Panc1 (cell line): ENCODE results near the gene MCTP1. TPM values are rescaled to one million over a fixed set of nuclear protein-coding genes. Genes with fewer than 3 reads are reported as not detected.
A peak's percentile ranks its signal among the peaks of the same experiment; 100 is the strongest.

Experiments
- ATAC-seq: fragments of 200-7000 bp; cut with Tn5 transposase; 2 replicates; pipeline ENCODE4 v1.9.1; 2020; ENCODE audit warnings: mild to moderate bottlenecking, moderate library complexity
- BruUV-seq: library from RNA; stranded (reverse); fragments of 400-500 nt; replicated peaks from 2 replicates; lab custom pipeline; 2021; lab: Mats Ljungman, UMichigan
- CTCF ChIA-PET: fragments of 300-600 bp; sonication (Branson Sonifier 250); formaldehyde crosslinking; loops from one replicate; lab custom pipeline; 2022; ENCODE audit warnings: antibody characterized with exemption; lab: Charles Lee
- POLR2A ChIA-PET: fragments of 300-600 bp; sonication (Branson Sonifier 250); formaldehyde crosslinking; loops from one replicate; lab custom pipeline; 2022; ENCODE audit warnings: antibody characterized with exemption; lab: Charles Lee
- DNase-seq: peaks from one replicate; pipeline ENCODE4 v3.0.0-alpha.2; 2010; ENCODE audit warnings: low read depth, low spot score
- H3K27ac ChIP-seq: 2 replicates; pipeline ENCODE4 v1.5.1; 2011; ENCODE audit warnings: mild to moderate bottlenecking, low read length, inconsistent platforms
- H3K27me3 ChIP-seq: fragments of 200-500 bp; sonication (Bioruptor generic); 2 replicates; pipeline ENCODE4 v1.6.0; 2014; ENCODE audit warnings: low read length, inconsistent platforms; ENCODE audit not compliant: control insufficient read depth, insufficient read depth
- H3K36me3 ChIP-seq: fragments of 200-500 bp; sonication (Bioruptor generic); 2 replicates; pipeline ENCODE4 v1.5.1; 2014; ENCODE audit warnings: inconsistent platforms, mild to moderate bottlenecking, low read length, moderate library complexity; ENCODE audit not compliant: control insufficient read depth, insufficient read depth
- H3K4me1 ChIP-seq: 2 replicates; pipeline ENCODE4 v1.5.1; 2011; ENCODE audit warnings: inconsistent platforms, mild to moderate bottlenecking, low read length, moderate library complexity; ENCODE audit not compliant: control insufficient read depth, insufficient read depth
- H3K4me3 ChIP-seq, 2 experiments: 2 replicates each; pipeline ENCODE4 v1.5.1; 2011 to 2012; ENCODE audit warnings: low read depth in 2 of 2, low read length in 2 of 2, mild to moderate bottlenecking in 2 of 2, inconsistent platforms in 1 of 2, moderate library complexity in 1 of 2
- H3K9me3 ChIP-seq: fragments of 200-500 bp; sonication (Bioruptor generic); 2 replicates; pipeline ENCODE4 v1.5.1; 2014; ENCODE audit warnings: low read depth, mild to moderate bottlenecking, inconsistent platforms, low read length, moderate library complexity; ENCODE audit not compliant: control insufficient read depth, insufficient read depth
- POLR2AphosphoS5 ChIP-seq: IDR thresholded peaks from 2 replicates; pipeline ENCODE4 v1.6.1; 2012; ENCODE audit warnings: mild to moderate bottlenecking, low read depth, low read length, moderate library complexity
- SIN3A ChIP-seq: IDR thresholded peaks from 2 replicates; pipeline ENCODE4 v1.6.1; 2012; ENCODE audit warnings: low read depth, mild to moderate bottlenecking, low read length, moderate library complexity, borderline replicate concordance; ENCODE audit not compliant: insufficient read depth
- TCF7L2 ChIP-seq: IDR thresholded peaks from 2 replicates; pipeline ENCODE4 v1.6.1; 2011; ENCODE audit warnings: mild to moderate bottlenecking, low read depth, low read length, inconsistent platforms
- in situ Hi-C: cut with HindIII; loops from 2 replicates; pipeline ENCODE4 v1.10.0; 2016; ENCODE audit warnings: low sequenced_read_pairs, low pct_unique_long_range_greater_than_20kb
- intact Hi-C: fragments of 100-400 bp; cut with micrococcal nuclease; formaldehyde crosslinking; loops from one replicate; pipeline ENCODE4 v1.10.0; 2022; ENCODE audit not compliant: unreplicated experiment
- total RNA-seq: library from RNA; stranded (reverse); gene quantifications from one replicate; pipeline ENCODE4 v1.2.1, GENCODE V29; 2021; ENCODE audit not compliant: unreplicated experiment
- TF ChIP-seq, protein P1 (sequence below): fragments of 450-650 bp; IDR thresholded peaks from 2 replicates; pipeline ENCODE4 v1.5.1; 2017; ENCODE audit warnings: mild to moderate bottlenecking
- TF ChIP-seq, protein P2 (sequence below), 2 experiments: IDR thresholded peaks; 2 replicates each; pipeline ENCODE4 v1.6.1; 2011 to 2012; ENCODE audit warnings: low read depth in 2 of 2, control low read depth in 1 of 2, low read length in 1 of 2, mild to moderate bottlenecking in 1 of 2, moderate library complexity in 1 of 2; ENCODE audit not compliant: insufficient read depth in 1 of 2

Gene MCTP1
- total RNA-seq, 1 experiment from 2014 or later, result 39.8 TPM

DNA sequence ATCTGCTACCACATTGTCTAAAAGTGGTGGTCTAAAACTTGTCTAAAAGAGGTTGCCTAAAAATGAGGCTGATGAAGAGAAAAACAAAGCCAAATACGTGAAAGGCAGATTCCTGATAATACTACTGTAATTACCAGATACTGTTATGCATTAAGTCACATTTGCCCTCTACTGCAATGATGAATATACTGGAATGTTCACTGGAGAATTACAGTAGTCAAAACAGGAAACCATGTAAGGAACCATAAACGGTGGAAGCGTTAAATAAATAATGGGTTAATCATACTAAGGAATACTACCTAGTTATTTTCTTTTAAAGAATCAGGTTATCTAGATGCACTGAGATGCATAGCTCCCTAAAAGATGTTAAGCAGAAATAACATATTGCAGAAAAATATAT lies 201.3 kb downstream of the MCTP1 start:
- DNase-seq (no peak), ATAC-seq (no peak)
- TF ChIP-seq POLR2AphosphoS5 (no peak), SIN3A (no peak), TCF7L2 (no peak)
- TF ChIP-seq, protein P1, sequence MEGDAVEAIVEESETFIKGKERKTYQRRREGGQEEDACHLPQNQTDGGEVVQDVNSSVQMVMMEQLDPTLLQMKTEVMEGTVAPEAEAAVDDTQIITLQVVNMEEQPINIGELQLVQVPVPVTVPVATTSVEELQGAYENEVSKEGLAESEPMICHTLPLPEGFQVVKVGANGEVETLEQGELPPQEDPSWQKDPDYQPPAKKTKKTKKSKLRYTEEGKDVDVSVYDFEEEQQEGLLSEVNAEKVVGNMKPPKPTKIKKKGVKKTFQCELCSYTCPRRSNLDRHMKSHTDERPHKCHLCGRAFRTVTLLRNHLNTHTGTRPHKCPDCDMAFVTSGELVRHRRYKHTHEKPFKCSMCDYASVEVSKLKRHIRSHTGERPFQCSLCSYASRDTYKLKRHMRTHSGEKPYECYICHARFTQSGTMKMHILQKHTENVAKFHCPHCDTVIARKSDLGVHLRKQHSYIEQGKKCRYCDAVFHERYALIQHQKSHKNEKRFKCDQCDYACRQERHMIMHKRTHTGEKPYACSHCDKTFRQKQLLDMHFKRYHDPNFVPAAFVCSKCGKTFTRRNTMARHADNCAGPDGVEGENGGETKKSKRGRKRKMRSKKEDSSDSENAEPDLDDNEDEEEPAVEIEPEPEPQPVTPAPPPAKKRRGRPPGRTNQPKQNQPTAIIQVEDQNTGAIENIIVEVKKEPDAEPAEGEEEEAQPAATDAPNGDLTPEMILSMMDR, result no peak
- TF ChIP-seq, protein P2, sequence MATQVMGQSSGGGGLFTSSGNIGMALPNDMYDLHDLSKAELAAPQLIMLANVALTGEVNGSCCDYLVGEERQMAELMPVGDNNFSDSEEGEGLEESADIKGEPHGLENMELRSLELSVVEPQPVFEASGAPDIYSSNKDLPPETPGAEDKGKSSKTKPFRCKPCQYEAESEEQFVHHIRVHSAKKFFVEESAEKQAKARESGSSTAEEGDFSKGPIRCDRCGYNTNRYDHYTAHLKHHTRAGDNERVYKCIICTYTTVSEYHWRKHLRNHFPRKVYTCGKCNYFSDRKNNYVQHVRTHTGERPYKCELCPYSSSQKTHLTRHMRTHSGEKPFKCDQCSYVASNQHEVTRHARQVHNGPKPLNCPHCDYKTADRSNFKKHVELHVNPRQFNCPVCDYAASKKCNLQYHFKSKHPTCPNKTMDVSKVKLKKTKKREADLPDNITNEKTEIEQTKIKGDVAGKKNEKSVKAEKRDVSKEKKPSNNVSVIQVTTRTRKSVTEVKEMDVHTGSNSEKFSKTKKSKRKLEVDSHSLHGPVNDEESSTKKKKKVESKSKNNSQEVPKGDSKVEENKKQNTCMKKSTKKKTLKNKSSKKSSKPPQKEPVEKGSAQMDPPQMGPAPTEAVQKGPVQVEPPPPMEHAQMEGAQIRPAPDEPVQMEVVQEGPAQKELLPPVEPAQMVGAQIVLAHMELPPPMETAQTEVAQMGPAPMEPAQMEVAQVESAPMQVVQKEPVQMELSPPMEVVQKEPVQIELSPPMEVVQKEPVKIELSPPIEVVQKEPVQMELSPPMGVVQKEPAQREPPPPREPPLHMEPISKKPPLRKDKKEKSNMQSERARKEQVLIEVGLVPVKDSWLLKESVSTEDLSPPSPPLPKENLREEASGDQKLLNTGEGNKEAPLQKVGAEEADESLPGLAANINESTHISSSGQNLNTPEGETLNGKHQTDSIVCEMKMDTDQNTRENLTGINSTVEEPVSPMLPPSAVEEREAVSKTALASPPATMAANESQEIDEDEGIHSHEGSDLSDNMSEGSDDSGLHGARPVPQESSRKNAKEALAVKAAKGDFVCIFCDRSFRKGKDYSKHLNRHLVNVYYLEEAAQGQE (IDR thresholded peaks at IDR 0.05; ENCODE audit: insufficient read depth in 1 of 2, low read depth in 2 of 2, low read length in 1 of 2), result no peak
- H3K27ac ChIP-seq, result peak overlapping the region; percentile 97
- no TSS peak for BruUV-seq
- no peaks in the 10 kb centered on the region for H3K9me3 ChIP-seq
- ChIA-PET POLR2A (interaction anchor here (0.6 kb wide), 1 partner anchor 42 kb away, joined by 6 read pairs; no protein-coding TSS in a partner anchor), CTCF (no interaction called here)
- intact Hi-C loops, result loop anchor here (5.0 kb wide), 1 partner anchor 111 kb away; no protein-coding TSS in a partner anchor
- H3K36me3 ChIP-seq, result no peaks in the 10 kb centered on the region
- peaks cover 30% of the 10 kb centered on the region for H3K4me1 ChIP-seq
- H3K27me3 ChIP-seq, result no peaks in the 10 kb centered on the region
- H3K4me3 ChIP-seq, result no peak overlapping the region
- in situ Hi-C loops, result no loop called here

DNA sequence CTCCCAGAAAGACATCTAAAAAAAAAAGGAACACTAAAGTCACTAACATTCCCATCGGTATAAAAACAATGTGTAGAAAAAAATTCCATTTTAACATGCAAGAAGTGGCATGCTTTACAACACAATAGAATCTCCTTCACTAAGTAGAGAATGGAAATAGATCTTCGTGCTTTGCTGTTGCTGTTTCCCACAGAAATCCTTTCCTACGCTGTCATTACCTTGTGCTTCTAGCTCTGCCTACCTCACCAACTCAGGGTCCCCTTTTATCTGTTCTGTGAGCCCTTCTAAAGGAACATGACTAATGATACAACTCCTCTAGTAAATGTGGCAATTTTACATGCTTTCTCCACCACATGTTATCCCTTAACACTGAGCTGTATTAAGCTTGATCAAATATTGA lies 202.9 kb downstream of the MCTP1 start:
- no peak for DNase-seq
- POLR2A ChIA-PET, result interaction anchor here (0.6 kb wide), 1 partner anchor 10 kb away, joined by 3 read pairs; no protein-coding TSS in a partner anchor
- BruUV-seq, result no TSS peak
- H3K27ac ChIP-seq, result peak overlapping the region; percentile 97
- peak overlapping the region; percentile 63 to 73; a peak in 3 of 4 replicates for H3K4me3 ChIP-seq
- in situ Hi-C loops, result no loop called here
- TF ChIP-seq, protein P2 (IDR thresholded peaks at IDR 0.05; ENCODE audit: insufficient read depth in 1 of 2, low read depth in 2 of 2, low read length in 1 of 2), result no peak
- TF ChIP-seq SIN3A, result no peak
- TF ChIP-seq, protein P1, result no peak
- TF ChIP-seq POLR2AphosphoS5, result no peak
- TF ChIP-seq TCF7L2, result no peak
- ATAC-seq, result peak; percentile 51
- H3K4me1 ChIP-seq, result peaks cover 35% of the 10 kb centered on the region
- no peaks in the 10 kb centered on the region for H3K36me3 ChIP-seq
- CTCF ChIA-PET, result interaction anchor here (0.5 kb wide), 1 partner anchor 41 kb away, joined by 14 read pairs; no protein-coding TSS in a partner anchor
- intact Hi-C loops, result loop anchor here (5.0 kb wide), 1 partner anchor 110 kb away; no protein-coding TSS in a partner anchor
- H3K9me3 ChIP-seq, result no peaks in the 10 kb centered on the region
- no peaks in the 10 kb centered on the region for H3K27me3 ChIP-seq
